ENCODE results near the gene NFYC.
A peak's percentile ranks its signal among the peaks of the same experiment; 100 is the strongest.

The NFYC gene

DNA sequence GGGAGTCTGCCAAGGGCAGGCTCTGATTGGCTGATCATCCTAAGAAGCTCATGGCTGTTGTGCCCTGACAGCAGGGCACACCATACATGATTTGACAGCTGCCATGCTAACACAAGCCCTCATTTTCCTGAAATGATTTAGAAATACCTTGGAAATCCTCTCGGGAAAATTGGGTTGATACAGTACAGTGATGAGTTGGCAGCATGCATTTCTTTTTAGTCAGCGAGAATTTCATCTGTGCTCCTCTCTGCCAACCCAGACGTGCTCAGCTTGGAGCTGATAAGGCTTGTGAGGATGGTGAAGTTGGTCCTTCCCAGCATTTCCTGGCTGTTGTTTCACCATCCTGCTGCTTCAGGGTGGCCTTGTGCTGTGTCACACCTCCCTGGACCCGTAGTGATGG, 69.5 kb downstream of the NFYC start:
- DNase-seq (ENCODE audit: low spot score): no peak

GRCh38 chr1:40762144-40762923, 70.8 kb downstream of the NFYC start:
- no peak for DNase-seq (ENCODE audit: low spot score)

GRCh38 chr1:40763742-40764532, 72.4 kb downstream of the NFYC start:
- DNase-seq (ENCODE audit: low spot score): no peak

GRCh38 chr1:40764981-40765380, 73.5 kb downstream of the NFYC start:
- no peak for DNase-seq (ENCODE audit: low spot score)

DNA sequence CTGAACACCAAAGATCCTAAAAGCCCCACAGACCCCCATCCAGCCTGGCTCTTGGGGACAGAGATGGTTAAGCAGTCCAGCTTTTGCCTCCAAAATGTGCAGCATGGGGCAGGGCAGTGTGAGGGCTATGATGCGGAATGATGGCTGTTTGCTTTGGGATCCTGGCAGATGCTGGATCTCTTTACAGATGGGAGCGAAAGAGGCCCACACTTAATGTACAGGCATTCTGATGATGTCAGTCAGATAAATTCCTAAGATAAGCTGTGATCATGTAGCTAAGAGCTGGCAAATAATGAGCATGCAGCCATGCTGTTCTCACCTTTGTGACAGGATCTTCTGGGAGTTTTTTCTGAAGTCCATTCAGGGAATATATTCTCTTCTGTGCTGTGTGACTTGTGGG, 74.5 kb downstream of the NFYC start:
- no peak for DNase-seq (ENCODE audit: low spot score)

- DNase-seq (ENCODE audit: low spot score): no peak
These were observed 75.1 kb downstream of the NFYC start for GRCh38 chr1:40766560-40766959.

- DNase-seq (ENCODE audit: low spot score): no peak
These were observed 76.9 kb downstream of the NFYC start for GRCh38 chr1:40768146-40768990.

- DNase-seq (ENCODE audit: low spot score): no peak
These were observed 78.3 kb downstream of the NFYC start for GRCh38 chr1:40769815-40770214.

DNA sequence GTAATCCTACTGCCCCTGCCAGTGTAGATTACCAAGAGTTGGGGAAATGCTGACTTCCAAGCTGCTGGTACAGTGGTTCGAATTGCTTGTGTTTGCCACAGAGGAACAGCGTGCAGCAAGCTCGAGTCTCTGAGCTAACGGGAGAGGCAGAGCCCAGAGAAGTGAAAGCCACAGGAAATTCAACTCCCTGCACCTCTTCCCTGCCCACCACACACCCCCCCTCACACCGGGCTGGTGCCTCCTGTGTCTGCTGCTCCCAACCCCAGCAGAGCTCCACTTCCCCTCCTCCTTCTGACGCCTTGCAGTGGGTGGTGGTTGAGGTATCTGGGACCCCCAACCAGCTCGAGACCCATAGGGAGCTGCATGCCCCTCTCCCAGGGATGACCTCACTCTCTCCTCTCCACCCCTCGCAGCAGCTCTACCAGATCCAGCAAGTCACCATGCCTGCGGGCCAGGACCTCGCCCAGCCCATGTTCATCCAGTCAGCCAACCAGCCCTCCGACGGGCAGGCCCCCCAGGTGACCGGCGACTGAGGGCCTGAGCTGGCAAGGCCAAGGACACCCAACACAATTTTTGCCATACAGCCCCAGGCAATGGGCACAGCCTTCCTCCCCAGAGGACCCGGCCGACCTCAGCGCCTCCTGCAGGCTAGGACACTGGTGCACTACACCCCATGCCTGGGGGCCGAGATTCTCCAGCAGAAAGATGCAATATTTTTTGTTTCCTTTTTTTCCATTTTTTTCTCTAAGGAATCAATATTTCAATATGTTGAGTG, 79.0 kb downstream of the NFYC start:
- DNase-seq (ENCODE audit: low spot score): no peak

GRCh38 chr1:40772146-40772955, 80.8 kb downstream of the NFYC start:
- no peak for DNase-seq (ENCODE audit: low spot score)

GRCh38 chr1:40773748-40774265, 82.3 kb downstream of the NFYC start:
- DNase-seq (ENCODE audit: low spot score): no peak

DNA sequence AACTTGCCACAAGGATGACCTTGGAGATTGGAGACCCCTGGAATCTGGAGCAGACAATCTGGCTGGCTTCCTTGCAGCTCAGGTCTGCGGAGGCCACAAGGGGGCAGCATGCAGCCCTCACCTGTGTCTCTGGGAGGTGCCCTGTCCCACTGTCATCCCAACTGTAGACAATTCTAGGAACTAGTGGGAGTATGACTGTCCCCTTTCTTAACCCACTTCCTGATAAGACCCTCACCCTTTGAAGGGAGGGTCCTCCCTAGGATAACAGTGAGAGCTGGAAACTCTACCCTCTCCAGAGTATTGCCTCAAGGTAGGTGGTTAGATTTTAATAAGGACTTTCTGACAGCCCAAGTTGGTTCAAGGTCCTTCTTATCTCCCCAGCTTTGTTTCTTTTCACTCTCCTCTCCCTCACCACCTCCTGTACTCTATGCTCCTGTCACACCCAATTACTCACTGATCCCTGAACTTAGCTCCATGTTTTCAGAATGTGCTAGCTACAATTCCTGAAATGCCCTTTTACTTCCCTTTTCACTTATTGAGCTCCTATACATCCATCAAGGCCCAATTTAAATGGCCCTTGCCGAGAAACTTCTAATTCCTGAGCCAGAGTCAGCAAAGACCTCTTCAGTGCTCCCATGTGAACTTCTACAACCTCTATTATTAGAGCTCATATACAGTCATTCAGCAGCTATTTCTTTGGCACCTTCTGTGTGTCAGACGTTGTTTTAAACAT, 82.9 kb downstream of the NFYC start:
- peak; percentile 41 for DNase-seq (ENCODE audit: low spot score)

DNA sequence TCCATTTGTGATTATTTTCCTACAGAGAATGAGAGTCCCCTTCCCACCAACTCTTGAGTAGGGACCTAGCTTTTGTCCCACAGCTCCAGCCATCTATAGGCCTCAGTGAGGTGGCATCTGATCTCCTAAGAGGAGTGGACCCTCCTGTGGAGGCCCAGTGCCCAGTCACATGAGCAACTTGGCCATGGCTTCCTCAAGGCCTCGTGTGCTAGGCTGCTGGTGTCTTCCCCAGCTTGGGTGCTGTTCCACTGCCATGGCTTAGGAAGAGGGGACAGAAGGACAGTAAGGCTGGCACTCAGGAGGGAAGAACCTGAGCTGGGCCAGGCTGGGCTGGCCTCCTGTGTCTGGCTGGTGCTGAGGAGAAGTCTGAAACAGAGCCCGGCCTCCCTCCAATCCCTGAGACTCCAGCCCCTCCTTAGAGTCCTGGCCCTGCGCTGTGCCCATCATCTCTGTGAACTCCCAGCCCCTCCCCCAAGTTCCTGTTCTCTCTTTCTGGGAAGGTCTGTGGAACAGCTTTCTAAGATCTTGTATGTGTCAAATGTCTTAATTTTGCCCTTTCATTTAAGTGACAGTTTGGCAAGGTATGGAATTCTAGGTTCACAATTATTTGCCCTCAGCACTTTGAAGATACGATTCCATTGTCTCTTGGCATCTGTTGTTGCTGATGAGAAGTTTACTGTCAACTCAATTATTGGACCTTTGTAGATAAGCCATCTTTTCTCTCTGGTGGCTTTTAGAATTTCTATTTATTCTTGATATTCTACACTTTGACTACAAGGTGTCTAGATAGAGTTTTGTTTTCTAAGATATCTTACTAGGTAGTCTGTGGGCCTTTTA, 85.0 kb downstream of the NFYC start:
- no peak for DNase-seq (ENCODE audit: low spot score)

DNA sequence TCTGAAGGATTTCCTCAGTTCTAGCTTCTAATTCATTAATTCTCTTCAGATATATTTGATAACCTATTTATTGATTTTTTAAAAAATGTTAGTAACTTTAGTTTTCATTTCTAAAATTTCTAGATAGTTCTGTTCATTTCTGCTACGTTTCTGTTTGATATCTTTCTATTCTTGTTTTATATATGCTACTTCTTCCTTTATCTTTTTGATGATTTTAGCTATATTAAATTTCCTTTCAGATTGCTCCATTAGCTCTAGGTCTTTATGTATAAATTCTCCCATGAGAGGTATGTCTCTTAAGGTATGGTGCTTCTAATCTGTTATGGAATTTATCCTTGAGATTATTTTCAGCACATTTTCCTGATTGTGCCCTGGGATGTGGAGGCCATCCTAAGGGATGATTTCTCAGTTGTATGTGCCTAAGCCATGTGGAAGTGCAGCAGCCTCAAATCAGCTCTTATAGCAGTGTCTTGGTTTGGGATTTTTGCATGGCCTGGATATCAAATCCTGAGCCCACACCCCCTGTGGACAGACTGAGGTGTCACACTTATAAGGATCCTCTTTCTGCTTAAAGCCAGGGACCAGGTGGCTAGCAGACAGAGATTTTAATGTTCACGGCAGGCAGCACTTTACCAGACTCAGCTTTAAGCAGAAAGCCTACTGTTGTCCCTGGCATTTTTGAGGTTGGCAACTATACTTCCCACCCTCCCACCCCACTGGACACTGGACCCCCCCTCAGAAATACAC, 85.9 kb downstream of the NFYC start:
- DNase-seq (ENCODE audit: low spot score): no peak

DNA sequence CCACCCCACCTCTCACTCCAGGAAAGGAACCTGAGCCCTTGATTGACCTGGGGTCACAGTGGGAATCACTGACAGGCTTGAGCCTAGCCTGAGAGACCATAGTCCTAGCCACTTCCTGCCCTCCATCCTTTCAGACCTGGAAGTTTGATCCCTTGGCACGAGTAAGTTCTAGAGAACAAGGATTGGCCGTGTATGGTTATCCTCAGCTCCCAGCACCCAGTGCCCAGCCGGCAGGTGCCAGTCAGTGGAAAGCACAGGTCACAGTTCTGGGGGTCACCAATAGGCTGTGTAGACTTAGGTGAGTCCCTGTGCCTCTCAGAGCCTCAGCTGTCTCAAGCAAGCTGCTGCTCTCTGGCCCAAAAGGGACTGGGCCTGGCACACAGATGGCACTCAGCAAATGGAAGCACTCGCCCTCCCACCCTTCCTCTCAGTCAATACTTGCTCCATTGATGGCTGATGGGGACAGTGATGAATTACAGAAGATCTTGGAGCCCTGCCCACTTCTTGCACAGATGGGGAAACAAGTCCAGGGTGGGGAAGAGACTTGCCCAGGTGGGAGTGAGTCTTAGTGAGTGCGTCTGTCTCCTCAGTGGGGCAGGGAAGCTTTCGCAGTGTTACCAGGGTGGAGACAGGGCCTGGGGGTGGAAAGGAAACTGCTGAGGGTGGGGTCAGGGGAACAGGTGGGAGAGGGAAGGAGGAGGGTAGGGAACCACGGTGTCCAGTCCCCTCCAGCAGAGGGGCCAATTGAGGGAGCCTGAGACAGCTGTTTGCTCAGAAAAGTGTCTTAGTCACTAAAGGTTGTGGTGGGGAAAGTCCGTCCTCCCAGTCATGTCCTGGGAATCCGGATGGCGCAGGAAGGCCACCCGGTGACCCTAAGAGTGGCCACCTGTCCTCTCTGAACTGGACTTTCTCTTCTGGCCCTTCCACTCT, 89.4 kb downstream of the NFYC start:
- DNase-seq (ENCODE audit: low spot score): no peak

DNA sequence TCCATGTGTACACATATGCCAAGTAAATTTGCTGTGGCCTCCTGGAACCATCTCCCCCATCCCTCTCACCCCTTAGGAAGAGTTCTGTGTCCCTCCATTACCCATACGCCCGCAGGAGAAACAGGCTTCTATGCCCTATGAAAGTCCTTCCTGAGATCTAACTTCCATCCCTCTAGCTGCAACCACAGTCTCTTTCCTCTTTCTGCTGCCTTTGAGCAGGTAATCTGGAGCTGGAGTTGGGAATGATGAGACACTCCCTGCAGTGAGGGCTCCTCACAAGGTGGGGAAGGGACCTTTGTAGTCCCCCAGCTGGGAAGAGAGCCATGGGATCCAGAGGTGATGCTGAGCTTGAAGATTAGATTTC, 90.1 kb downstream of the NFYC start:
- DNase-seq (ENCODE audit: low spot score): no peak

DNA sequence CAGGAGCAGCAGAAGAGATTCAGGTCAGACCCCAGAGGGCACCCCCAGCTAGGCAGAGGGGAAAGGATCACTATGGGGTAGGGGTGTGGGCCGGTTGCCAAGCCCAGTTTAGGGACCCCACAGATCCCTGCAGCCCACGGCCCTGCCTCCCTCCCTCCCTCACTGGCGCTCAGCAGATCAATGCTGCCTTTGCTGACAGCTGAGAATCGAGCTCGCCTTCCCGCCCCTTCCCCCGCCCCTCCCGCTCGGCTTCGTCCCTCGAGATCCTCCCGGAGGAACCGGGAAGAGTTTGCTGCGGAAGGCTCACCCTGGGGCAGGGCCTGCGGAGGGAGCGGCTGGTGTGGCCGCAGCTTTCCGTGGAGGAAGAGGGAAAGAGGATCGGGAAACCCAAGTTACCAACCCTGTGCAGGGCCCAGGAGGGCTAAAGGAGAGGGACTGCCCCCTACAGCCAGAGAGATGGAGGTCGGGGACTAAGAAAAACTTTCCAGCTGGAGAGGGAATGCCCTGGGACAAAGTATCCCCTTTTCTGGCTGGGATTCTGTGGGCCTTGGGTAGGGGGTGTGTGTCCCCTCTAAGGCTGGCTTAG, 91.0 kb downstream of the NFYC start:
- DNase-seq (ENCODE audit: low spot score): no peak
